Fibroblast of skin of right quadriceps (primary cell): ENCODE data around the gene GDAP2.
"Not testable (repeated sequence)": the region's sequence is repeated elsewhere in the genome, so short reads cannot be mapped to it uniquely, and the experiment has no call there.

ENCODE experiments used
- DNase-seq: peaks from one replicate; pipeline ENCODE4 v3.0.0-alpha.2; 2013

GDAP2 gene

GRCh38 chr1:117897551-117897950 is 31.9 kb downstream of the GDAP2 start:
- no peak for DNase-seq

- DNase-seq, result peak; percentile 82
These were observed 33.8 kb downstream of the GDAP2 start for GRCh38 chr1:117895482-117896114.

- peak; percentile 5 for DNase-seq
These were observed 35.3 kb downstream of the GDAP2 start for GRCh38 chr1:117894078-117894477.

GRCh38 chr1:117892512-117892911 is 36.9 kb downstream of the GDAP2 start:
- DNase-seq, result no peak

- DNase-seq, result no peak
These were observed 39.0 kb downstream of the GDAP2 start for GRCh38 chr1:117890452-117890851.

- DNase-seq, result peak; percentile 79
These were observed 43.2 kb downstream of the GDAP2 start for GRCh38 chr1:117886101-117886795.

- DNase-seq, result peak; percentile 23
These were observed 45.8 kb downstream of the GDAP2 start for GRCh38 chr1:117883616-117884015.

- DNase-seq, result no peak
These were observed 50.1 kb downstream of the GDAP2 start for GRCh38 chr1:117879284-117879683.

- DNase-seq, result no peak
These were observed 51.6 kb downstream of the GDAP2 start for GRCh38 chr1:117877823-117878222.

GRCh38 chr1:117871013-117871412 is 58.4 kb downstream of the GDAP2 start:
- DNase-seq, result no peak

- DNase-seq, result no peak
These were observed 67.7 kb downstream of the GDAP2 start for GRCh38 chr1:117861694-117862093.

GRCh38 chr1:117860896-117861610 is 68.4 kb downstream of the GDAP2 start:
- DNase-seq, result peak; percentile 89

GRCh38 chr1:117859901-117860300 is 69.5 kb downstream of the GDAP2 start:
- DNase-seq, result no peak

- DNase-seq, result no peak
These were observed 72.0 kb downstream of the GDAP2 start for GRCh38 chr1:117857418-117857817.

- DNase-seq, result no peak
These were observed 76.4 kb downstream of the GDAP2 start for GRCh38 chr1:117852853-117853553.

- DNase-seq, result no peak
These were observed 77.7 kb downstream of the GDAP2 start for GRCh38 chr1:117851687-117852086.

- no peak for DNase-seq
These were observed 82.6 kb downstream of the GDAP2 start for GRCh38 chr1:117846674-117847425.

- not testable (repeated sequence) for DNase-seq
These were observed 84.9 kb downstream of the GDAP2 start for GRCh38 chr1:117844478-117844877.

- no peak for DNase-seq
These were observed 85.6 kb downstream of the GDAP2 start for GRCh38 chr1:117843791-117844190.

GRCh38 chr1:117842408-117843170 is 86.8 kb downstream of the GDAP2 start:
- no peak for DNase-seq

- no peak for DNase-seq
These were observed 88.2 kb downstream of the GDAP2 start for GRCh38 chr1:117841117-117841650.

- peak; percentile 81 for DNase-seq
These were observed 90.5 kb downstream of the GDAP2 start for GRCh38 chr1:117838911-117839310.
